ENCODE measurements around the gene PTK7.

Gene PTK7

DNA sequence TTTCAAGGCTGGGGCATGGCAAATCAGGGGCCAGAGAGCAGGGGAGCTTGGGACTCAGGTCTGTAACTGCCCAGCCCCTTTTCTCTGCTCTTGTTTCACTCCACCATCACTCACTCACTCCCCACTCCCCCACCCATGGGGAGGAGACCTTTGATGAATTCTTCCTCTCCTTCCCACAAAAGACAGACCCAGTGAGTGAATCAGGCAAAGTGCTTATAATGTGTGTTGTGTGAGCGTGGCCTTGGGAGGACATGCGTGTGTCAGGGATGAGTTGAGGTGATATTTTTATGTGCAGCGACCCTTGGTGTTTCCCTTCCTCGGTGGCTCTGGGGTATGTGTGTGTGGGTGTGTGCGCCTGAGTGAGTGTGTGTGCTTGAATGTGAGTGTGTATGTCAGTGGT is 104.9 kb downstream of the PTK7 start:
- no peak for DNase-seq (ENCODE audit: low read depth)

DNA sequence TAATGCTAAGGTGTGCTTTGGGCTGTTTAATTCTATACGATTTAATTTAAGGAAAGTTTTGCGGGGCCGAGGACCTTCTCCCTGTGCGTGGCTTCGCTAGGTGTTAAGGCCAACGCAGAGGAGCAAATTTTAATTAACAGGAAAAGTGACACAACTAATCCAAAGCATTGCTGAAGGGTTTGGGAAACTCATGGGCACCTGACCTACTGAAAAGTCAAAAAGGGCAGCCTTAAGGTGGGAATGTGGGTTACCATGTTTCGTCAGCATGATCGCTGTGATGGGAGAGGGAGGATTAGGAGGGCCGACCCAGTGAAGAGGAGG is 105.5 kb downstream of the PTK7 start:
- no peak for DNase-seq (ENCODE audit: low read depth)

DNA sequence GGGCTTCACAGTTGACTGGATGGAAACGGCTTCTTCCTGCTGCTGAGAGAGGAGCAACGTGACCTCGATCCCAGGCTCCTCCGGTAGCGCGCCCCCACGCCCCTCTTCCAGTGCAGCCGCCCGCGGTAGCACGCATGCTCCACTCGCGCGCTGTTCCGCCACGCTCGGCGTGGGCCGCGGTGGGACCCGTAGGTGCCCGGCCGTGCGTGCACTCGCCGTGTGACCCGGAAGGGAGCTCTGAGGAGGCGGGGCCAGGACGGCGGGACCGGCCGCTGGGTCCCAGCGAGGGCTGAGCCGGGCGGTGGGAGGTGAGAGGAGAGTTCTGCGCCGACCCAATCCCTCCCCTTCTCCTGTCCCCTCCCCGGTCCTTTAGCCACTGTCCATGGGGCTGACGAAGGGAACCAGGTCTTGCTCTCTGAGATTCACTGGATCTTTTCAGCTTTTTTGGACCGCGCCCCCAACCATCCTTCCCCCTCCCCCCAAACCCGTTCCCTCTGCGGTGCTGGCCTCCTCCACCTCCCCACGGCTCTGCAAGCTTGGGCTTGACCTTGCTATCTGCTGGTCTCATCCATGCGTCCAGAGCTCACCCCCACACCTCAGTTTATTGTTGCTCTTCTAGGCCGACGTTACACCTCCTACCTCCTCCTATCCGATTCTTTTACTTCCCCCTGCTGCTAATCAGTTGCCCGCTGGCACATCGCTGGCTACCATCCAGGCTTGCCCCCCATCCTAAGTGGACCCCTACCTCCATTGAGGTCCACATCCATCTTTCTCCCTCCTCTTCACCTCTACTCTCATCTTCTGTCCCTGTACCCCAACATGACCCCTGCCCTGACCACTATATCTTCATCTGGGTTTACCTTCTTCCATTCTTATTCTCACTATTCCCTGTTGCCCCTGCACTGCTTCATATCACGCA is 106.1 kb downstream of the PTK7 start, which contains the start of gene CUL9:
TSS of gene CUL9 (plus strand) at position 255 of the 919 bp plus-strand sequence. CDS start 2,115 bp downstream, outside the sequence.
- peak; percentile 56 for DNase-seq (ENCODE audit: low read depth)

DNA sequence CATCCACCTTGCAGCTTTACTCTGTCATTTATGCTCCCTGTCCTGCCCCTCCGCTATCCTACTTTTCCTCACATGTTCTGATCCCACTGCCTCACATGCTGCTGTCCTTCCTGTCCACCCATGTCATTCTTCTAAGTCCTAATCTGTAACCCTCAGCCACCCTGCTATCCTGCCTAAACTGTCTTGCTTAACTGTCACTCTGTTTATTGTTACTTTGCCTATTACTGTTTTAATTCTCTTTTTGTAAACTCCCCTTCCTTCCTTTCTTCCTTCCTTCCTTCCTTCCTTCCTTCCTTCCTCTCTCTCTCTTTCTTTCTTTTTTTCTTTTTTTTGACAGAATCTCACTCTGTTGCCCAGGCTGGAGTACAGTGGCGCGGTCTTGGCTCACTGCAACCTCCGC is 107.3 kb downstream of the PTK7 start:
- no peak for DNase-seq (ENCODE audit: low read depth)

DNA sequence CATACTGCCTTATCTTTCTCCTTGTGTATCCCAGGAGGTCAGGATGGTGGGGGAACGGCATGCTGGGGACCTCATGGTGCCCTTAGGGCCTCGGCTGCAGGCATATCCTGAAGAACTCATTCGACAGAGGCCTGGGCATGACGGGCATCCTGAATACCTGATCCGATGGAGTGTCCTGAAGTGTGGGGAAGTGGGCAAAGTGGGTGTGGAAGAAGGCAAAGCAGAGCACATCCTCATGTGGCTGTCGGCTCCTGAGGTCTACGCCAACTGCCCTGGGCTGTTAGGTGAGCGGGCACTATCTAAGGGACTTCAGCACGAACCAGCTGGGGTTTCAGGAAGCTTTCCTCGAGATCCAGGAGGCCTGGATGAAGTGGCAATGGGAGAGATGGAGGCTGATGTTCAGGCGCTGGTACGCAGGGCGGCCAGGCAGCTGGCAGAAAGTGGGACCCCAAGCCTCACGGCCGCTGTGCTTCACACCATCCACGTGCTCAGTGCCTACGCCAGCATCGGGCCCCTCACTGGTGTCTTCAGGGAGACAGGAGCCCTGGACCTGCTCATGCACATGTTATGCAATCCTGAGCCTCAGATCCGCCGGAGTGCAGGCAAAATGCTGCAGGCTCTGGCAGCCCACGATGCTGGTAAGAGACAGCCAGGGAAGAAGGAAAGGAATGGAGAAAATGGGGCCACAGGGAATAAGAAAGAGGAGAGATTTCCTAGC is 108.3 kb downstream of the PTK7 start:
- no peak for DNase-seq (ENCODE audit: low read depth)

DNA sequence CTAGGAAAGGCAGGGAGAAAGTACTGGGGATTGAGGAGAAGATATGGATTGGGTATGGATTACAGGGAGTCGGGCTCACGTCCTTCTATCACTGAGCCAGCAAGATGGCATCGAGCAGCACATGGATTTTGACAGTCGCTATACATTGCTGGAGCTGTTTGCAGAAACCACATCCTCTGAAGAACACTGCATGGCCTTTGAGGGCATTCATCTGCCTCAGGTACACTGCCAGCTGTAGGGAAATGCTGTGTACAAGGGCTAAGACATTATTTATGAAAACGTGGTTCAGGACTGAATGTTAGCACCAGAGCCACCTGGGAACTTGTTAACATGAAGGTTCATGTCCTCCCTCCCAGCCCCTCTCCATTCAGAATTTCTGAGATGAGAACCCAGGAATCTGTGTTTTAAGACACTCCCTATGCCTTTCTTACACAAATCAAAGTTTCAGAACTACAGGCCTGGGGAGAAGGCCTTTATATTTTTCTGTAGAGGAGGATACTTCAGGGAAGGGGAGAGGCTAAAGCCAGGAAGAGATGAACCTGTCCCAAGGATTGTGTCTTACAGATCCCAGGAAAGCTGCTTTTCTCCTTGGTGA is 109.4 kb downstream of the PTK7 start:
- no peak for DNase-seq (ENCODE audit: low read depth)

DNA sequence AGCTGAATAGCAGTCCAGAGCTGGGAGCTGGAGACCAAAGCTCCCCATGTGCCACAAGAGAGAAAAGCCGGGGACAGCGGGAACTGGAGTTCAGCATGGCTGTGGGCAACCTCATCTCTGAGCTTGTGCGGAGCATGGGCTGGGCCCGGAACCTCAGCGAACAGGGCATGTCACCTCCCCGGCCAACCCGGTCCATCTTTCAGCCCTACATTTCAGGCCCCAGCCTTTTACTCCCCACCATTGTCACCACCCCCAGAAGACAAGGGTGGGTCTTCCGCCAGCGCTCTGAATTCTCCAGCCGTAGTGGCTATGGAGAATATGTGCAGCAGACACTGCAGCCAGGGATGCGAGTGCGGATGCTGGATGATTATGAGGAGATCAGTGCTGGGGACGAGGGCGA is 109.9 kb downstream of the PTK7 start:
- no peak for DNase-seq (ENCODE audit: low read depth)

DNA sequence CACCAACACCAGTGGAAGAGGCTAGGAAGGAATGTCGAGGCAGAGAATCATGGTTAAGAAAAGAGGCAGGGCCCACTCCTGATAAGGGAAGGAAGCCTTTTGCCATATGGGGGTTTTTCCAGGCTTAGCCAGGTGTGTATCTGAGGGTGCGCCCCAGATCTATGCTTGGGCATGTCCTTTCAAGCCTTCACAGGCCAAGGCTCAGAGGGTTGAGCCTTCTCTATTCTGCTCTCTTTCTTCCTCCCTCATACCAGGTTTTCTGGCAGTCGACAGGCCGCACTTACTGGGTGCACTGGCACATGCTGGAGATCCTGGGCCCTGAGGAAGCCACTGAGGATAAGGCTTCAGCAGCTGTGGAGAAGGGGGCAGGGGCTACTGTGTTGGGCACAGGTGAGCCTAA is 110.6 kb downstream of the PTK7 start:
- DNase-seq (ENCODE audit: low read depth), result no peak

DNA sequence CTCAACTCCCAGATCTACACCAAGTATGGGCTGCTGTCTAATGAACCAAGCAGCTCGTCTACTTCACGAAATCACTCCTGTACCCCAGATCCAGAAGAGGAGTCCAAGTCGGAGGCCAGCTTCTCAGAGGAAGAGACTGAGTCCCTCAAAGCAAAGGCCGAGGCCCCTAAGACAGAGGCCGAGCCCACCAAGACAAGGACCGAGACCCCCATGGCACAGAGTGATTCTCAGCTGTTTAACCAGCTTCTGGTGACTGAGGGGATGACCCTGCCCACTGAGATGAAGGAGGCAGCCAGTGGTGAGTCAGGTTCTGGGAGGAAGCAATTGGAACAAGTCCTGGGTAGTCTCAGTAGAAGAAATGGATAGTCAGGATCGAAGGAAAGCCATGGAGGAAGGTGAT is 111.7 kb downstream of the PTK7 start:
- no peak for DNase-seq (ENCODE audit: low read depth)

DNA sequence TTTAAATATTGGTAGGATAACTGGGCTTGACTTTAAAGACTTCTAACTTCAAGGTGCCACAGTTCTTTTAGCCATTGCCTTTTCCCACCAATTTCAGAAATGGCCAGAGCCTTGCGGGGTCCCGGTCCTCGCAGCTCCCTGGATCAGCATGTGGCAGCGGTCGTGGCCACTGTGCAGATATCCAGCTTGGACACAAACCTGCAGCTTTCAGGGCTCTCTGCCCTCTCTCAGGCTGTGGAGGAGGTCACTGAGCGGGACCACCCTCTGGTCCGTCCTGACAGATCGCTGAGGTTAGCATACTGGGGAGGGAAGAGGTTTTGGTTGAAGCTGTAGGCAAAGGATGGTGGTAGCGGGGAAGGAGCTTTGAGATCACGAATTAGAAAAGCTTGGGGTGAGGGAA is 112.3 kb downstream of the PTK7 start:
- DNase-seq (ENCODE audit: low read depth), result no peak

DNA sequence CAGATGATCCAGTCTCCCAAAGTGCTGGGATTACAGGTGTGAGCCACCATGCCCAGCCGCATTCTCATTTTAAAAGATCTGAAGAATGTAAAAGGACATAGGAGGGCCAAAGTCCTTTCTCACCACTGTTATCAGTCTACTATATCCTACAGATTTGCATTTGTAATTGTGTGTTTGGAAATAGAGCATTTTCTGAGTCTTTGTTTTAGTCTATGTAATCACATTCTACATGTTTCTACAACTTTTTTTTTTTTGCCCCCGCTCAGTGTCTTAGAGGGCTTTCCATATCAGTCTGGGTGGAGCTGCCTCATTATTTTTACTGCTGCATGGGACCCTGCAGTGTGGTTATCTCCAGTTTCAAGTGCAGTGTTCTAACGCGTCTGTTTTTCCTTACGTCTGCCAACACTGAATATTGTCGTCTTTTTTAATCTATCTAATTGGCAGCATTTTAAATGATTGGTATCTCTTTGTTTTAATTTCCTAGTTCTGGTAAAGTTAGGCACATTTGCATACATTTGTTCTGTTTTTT is 113.7 kb downstream of the PTK7 start:
- no peak for DNase-seq (ENCODE audit: low read depth)

DNA sequence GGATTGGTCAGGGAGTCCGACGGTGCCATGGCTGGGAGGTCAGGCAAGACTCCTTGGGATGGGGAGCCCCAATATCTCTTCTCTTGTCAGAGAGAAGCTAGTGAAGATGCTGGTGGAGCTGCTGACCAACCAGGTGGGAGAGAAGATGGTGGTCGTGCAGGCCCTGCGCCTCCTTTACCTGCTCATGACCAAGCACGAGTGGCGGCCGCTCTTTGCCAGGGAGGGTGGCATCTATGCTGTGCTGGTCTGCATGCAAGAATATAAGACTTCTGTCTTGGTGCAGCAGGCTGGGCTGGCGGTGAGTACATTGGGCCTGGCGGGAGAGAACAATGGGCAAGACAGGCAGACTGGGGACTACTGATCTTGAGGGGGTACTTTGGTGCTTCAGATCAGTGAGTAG is 116.8 kb downstream of the PTK7 start:
- no peak for DNase-seq (ENCODE audit: low read depth)

DNA sequence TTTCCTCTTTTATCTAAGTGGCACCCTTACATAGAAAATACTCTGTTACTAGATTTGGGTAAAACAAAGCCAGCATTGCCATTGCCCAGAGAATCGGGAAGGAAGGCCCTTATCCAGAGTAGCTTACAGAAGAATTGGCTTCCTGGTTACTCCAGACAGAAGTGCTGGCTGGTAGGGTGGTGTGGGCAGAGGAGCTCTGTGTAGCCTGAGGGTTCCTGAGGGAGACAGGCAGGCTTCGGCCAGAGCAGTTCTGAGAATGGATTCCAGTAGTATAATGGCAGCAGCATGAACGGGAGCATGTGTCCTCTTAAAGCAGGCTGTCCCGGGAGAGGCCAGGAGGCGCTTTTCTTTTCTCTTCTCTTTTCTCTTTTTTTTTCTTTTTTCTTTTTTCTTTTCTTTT is 117.8 kb downstream of the PTK7 start:
- no peak for DNase-seq (ENCODE audit: low read depth)

DNA sequence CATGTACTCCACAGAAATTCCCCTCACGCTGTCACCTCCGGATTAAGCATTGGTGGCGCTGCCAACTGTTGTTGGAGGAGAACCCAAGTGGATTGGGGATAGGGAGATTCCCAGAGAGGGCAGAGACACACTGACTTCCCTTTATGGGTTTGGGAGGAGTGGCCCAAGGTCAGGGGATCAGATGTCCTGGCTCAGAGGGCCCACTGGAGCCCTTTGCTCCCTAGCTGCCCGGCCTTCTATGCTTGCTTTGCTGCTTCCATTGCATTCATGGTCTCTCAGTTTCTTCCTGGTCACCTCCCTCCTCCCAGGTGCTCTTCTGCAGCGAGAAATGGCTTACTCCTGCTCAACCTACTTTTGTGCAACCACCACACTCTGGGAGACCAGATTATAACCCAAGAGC is 120.2 kb downstream of the PTK7 start:
- DNase-seq (ENCODE audit: low read depth), result no peak

DNA sequence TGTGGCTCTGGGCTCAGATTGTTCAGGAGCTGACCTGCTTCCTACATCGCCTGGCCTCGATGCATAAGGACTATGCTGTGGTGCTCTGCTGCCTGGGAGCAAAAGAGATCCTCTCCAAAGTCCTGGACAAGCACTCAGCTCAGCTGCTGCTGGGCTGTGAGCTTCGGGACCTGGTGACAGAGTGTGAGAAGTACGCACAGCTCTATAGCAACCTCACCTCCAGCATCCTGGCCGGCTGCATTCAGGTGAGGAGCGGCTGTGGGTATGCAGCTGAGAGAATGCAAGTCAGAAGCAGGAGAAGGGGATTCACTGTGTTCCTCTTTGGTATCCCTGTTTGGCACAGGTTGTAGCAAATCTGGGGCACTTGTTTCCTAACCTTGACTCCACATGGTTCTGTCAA is 123.8 kb downstream of the PTK7 start:
- no peak for DNase-seq (ENCODE audit: low read depth)

DNA sequence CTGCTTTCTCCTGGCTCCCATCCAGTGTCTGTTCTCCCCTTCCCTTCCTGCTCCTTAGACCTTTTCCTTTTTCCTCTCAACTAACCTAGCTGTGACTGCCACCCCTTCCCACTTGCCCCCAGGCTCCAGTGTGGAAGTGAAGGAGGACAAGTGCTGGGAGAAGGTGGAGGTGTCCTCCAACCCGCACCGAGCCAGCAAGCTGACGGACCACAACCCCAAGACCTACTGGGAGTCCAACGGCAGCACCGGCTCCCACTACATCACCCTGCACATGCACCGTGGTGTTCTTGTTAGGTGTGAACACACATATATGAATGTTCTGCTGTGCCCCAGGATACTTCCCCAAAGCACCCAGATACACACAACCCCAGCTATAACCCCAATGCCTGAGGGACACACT is 124.4 kb downstream of the PTK7 start:
- no peak for DNase-seq (ENCODE audit: low read depth)

DNA sequence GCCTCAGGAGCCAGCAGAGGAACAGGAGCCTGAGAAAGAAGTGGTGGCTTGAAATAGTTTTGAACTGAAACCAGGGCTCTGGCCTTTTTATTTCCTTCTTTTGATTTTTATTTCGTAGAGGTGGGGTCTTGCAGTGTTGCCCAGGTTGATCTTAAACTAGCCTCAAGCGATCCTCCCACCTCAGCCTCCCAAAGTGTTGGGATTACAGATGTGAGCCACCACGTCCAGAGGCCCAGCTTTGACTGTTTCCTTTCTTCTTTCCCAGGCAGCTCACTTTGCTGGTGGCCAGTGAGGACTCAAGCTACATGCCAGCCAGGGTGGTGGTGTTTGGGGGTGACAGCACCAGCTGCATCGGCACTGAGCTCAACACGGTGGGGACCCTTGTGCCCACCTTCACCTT is 126.3 kb downstream of the PTK7 start:
- no peak for DNase-seq (ENCODE audit: low read depth)

DNA sequence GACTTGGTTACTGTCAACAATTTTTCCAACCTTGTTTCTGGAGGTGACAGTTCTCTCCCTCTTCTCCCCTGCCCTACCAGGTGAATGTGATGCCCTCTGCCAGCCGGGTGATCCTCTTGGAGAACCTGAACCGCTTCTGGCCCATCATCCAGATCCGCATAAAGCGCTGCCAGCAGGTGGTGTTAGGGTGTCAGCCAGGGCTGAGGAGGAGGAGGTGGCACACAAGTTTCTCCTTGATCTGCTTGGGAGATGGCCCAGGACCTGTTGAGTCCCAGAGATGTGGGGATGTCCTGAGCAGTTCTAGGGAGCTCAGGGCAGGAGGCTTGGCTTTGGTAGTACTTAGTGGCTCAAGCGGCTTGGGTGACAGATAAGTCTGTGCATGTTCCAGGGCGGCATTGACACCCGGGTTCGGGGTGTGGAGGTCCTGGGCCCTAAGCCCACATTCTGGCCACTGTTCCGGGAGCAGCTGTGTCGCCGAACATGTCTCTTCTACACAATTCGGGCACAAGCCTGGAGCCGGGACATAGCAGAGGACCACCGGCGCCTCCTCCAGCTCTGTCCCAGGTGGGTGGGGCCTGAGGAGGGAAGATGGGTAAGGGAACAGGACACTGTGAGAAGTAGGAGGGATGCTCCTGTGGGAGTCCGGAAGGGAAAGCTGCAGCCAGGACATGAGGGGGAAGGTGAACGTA is 127.1 kb downstream of the PTK7 start:
- no peak for DNase-seq (ENCODE audit: low read depth)

DNA sequence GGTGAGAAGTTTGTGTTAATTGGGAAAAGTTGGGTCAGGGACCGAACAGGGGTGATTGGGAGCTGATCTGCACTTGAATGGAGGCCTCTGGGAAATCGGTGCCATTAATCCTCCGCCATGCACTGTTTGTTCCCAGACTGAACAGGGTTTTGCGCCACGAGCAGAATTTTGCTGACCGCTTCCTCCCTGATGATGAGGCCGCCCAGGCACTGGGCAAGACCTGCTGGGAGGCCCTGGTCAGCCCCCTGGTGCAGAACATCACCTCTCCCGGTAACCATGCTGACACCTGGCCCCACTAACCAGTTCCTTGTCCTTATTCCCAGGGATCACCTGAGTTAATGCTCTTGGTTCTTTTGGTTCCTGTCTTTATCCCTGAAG is 127.6 kb downstream of the PTK7 start:
- no peak for DNase-seq (ENCODE audit: low read depth)

DNA sequence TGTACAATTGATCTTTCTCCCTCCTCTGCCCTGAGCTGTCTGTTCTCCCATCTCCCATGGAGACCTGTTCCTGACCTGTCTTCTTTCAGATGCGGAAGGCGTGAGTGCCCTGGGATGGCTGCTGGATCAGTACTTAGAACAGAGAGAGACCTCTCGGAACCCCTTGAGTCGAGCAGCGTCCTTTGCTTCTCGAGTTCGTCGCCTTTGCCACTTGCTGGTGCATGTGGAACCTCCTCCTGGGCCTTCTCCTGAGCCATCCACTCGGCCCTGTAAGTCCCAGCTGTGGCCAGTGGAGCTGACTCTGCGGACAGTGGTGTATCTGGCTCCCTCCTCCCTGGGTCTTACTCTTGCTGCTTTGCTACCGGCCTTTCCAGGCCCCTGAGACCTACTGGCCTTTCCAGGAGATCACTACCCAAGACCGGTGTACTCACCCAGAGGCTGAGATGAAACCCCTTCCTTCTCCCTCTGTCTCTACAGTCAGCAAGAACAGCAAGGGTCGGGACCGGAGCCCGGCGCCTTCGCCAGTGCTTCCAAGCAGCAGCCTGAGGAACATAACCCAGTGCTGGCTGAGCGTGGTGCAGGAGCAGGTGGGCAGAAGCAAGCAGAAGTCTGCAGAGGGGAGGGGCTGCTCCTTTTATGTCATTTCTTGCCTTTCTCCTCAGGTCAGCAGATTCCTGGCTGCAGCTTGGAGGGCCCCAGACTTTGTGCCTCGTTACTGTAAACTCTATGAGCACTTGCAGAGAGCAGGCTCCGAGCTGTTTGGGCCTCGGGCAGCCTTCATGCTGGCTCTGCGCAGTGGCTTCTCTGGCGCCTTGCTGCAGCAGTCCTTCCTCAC is 128.4 kb downstream of the PTK7 start:
- DNase-seq (ENCODE audit: low read depth), result no peak

DNA sequence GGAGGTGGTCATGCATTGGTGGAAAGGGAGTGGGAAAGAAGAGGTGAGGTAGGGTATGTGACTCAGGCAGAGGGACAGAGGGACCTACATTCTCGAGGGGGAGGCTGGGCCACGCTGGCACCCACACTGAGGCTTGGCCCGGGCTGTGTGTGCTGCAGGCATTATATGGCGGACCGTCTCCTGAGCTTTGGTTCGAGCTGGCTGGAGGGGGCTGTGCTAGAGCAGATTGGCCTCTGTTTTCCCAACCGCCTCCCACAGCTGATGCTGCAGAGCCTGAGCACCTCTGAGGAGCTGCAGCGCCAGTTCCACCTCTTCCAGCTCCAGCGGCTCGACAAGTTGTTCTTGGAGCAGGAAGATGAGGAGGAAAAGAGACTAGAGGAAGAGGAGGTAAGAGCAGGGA is 129.7 kb downstream of the PTK7 start:
- DNase-seq (ENCODE audit: low read depth), result no peak
